Stimulated activated naive CD8-positive, alpha-beta T cell treated with anti-CD3 and anti-CD28 coated beads, Interleukin-15, amount 100 ng/mL, for 72 hours (primary cell): ENCODE data around the gene DOCK8.
"Not testable (repeated sequence)": the region's sequence is repeated elsewhere in the genome, so short reads cannot be mapped to it uniquely, and the experiment has no call there.

Experiments used
- ATAC-seq: fragments of 150-1000 bp; cut with Tn5 transposase; 2 replicates; pipeline ENCODE4 v1.10.0; 2021; ENCODE audit warnings: mild to moderate bottlenecking, moderate library complexity
- DNase-seq, 2 donors: peaks; one replicate each; pipeline ENCODE4 v3.0.0; 2021 to 2022
- H3K27ac Mint-ChIP-seq, 2 donors: one replicate each; pipeline ENCODE4 v1.8.0; 2022; ENCODE audit warnings: mild to moderate bottlenecking in 2 of 2, mixed read lengths in 2 of 2, moderate library complexity in 2 of 2
- H3K27me3 Mint-ChIP-seq: one replicate; pipeline ENCODE4 v1.8.0; 2022; ENCODE audit warnings: mixed read lengths
- H3K4me1 Mint-ChIP-seq: one replicate; pipeline ENCODE4 v1.8.0; 2022; ENCODE audit warnings: mild to moderate bottlenecking, mixed read lengths
- H3K4me3 Mint-ChIP-seq, 2 donors: one replicate each; pipeline ENCODE4 v1.8.0; 2022; ENCODE audit warnings: mild to moderate bottlenecking in 2 of 2, mixed read lengths in 2 of 2, moderate library complexity in 1 of 2
- H3K9me3 Mint-ChIP-seq, 2 donors: one replicate each; pipeline ENCODE4 v1.8.0; 2022; ENCODE audit warnings: mixed read lengths in 2 of 2

The DOCK8 gene

GRCh38 chr9:376115-376514, 161.4 kb downstream of the DOCK8 start:
- DNase-seq (no peak), ATAC-seq (no peak)
- no peaks in the 10 kb centered on the region for H3K27me3 Mint-ChIP-seq
- H3K9me3 Mint-ChIP-seq = no peaks in the 10 kb centered on the region
- H3K4me3 Mint-ChIP-seq = no peak overlapping the region
- no peak overlapping the region for H3K27ac Mint-ChIP-seq
- no peaks in the 10 kb centered on the region for H3K4me1 Mint-ChIP-seq

- no peak for ATAC-seq
- Mint-ChIP-seq H3K27me3 (no peaks in the 10 kb centered on the region), H3K4me1 (no peaks in the 10 kb centered on the region)
These were observed 163.6 kb downstream of the DOCK8 start for GRCh38 chr9:378263-378662.

GRCh38 chr9:382383-382782, 167.7 kb downstream of the DOCK8 start:
- H3K27ac Mint-ChIP-seq = no peak overlapping the region

More at GRCh38 chr9:378263-378662, 163.6 kb downstream of the DOCK8 start:
- DNase-seq = no peak
- H3K9me3 Mint-ChIP-seq = no peaks in the 10 kb centered on the region
- H3K4me3 Mint-ChIP-seq = no peak overlapping the region
- peak overlapping the region in 1 of 2 donors; percentile 13 for H3K27ac Mint-ChIP-seq

GRCh38 chr9:385818-386398, 171.2 kb downstream of the DOCK8 start:
- Mint-ChIP-seq H3K27ac (no peak overlapping the region), H3K27me3 (no peaks in the 10 kb centered on the region), H3K4me3 (no peak overlapping the region), H3K9me3 (no peaks in the 10 kb centered on the region), H3K4me1 (no peaks in the 10 kb centered on the region)
- ATAC-seq (peak; percentile 49), DNase-seq (no peak)

More at GRCh38 chr9:382383-382782, 167.7 kb downstream of the DOCK8 start:
- Mint-ChIP-seq H3K4me1 (no peaks in the 10 kb centered on the region), H3K9me3 (no peaks in the 10 kb centered on the region), H3K27me3 (no peaks in the 10 kb centered on the region), H3K4me3 (no peak overlapping the region)
- ATAC-seq (no peak), DNase-seq (no peak)

GRCh38 chr9:389159-389558, 174.5 kb downstream of the DOCK8 start:
- no peak overlapping the region for H3K27ac Mint-ChIP-seq
- no peak for DNase-seq
- ATAC-seq = no peak
- H3K27me3 Mint-ChIP-seq = no peaks in the 10 kb centered on the region
- H3K9me3 Mint-ChIP-seq = no peaks in the 10 kb centered on the region
- no peaks in the 10 kb centered on the region for H3K4me1 Mint-ChIP-seq
- no peak overlapping the region for H3K4me3 Mint-ChIP-seq

GRCh38 chr9:389758-390157, 175.1 kb downstream of the DOCK8 start:
- peak overlapping the region in 1 of 2 donors; percentile 81 for H3K27ac Mint-ChIP-seq
- no peak for DNase-seq
- H3K27me3 Mint-ChIP-seq = no peaks in the 10 kb centered on the region
- ATAC-seq = no peak
- H3K9me3 Mint-ChIP-seq = no peaks in the 10 kb centered on the region
- H3K4me1 Mint-ChIP-seq = no peaks in the 10 kb centered on the region
- no peak overlapping the region for H3K4me3 Mint-ChIP-seq

GRCh38 chr9:392077-392804, 177.6 kb downstream of the DOCK8 start:
- no peak for DNase-seq
- no peaks in the 10 kb centered on the region for H3K27me3 Mint-ChIP-seq
- no peak overlapping the region for H3K4me3 Mint-ChIP-seq
- peak overlapping the region in 1 of 2 donors; percentile 92 for H3K27ac Mint-ChIP-seq
- H3K4me1 Mint-ChIP-seq = no peaks in the 10 kb centered on the region
- H3K9me3 Mint-ChIP-seq = no peaks in the 10 kb centered on the region
- no peak for ATAC-seq

- H3K27me3 Mint-ChIP-seq = no peaks in the 10 kb centered on the region
- peaks cover 0 to 1% of the 10 kb centered on the region in 2 donors for H3K9me3 Mint-ChIP-seq
- no peaks in the 10 kb centered on the region for H3K4me1 Mint-ChIP-seq
- ATAC-seq (no peak), DNase-seq (no peak)
- H3K27ac Mint-ChIP-seq = no peak overlapping the region
- H3K4me3 Mint-ChIP-seq = no peak overlapping the region
These were observed 179.8 kb downstream of the DOCK8 start for GRCh38 chr9:394347-395052.

GRCh38 chr9:396396-396795, 181.7 kb downstream of the DOCK8 start:
- Mint-ChIP-seq H3K27ac (no peak overlapping the region), H3K9me3 (peaks cover 0 to 5% of the 10 kb centered on the region in 2 donors), H3K27me3 (no peaks in the 10 kb centered on the region), H3K4me3 (no peak overlapping the region), H3K4me1 (no peaks in the 10 kb centered on the region)
- no peak for ATAC-seq
- DNase-seq = no peak

GRCh38 chr9:398085-398484, 183.4 kb downstream of the DOCK8 start:
- no peak overlapping the region for H3K4me3 Mint-ChIP-seq
- H3K27me3 Mint-ChIP-seq = no peaks in the 10 kb centered on the region
- H3K4me1 Mint-ChIP-seq = no peaks in the 10 kb centered on the region
- ATAC-seq (no peak), DNase-seq (no peak)
- peaks cover 0 to 5% of the 10 kb centered on the region in 2 donors for H3K9me3 Mint-ChIP-seq
- H3K27ac Mint-ChIP-seq = no peak overlapping the region

GRCh38 chr9:401223-401622, 186.6 kb downstream of the DOCK8 start:
- no peak overlapping the region for H3K4me3 Mint-ChIP-seq
- H3K9me3 Mint-ChIP-seq = peaks cover 0 to 5% of the 10 kb centered on the region in 2 donors
- ATAC-seq = no peak
- no peaks in the 10 kb centered on the region for H3K27me3 Mint-ChIP-seq
- no peaks in the 10 kb centered on the region for H3K4me1 Mint-ChIP-seq
- no peak for DNase-seq
- peak overlapping the region; percentile 7 to 68 for H3K27ac Mint-ChIP-seq

- ATAC-seq (no peak), DNase-seq (no peak)
- Mint-ChIP-seq H3K27me3 (no peaks in the 10 kb centered on the region), H3K4me3 (no peak overlapping the region), H3K4me1 (no peaks in the 10 kb centered on the region), H3K27ac (peak overlapping the region in 1 of 2 donors; percentile 88), H3K9me3 (peaks cover 0 to 5% of the 10 kb centered on the region in 2 donors)
These were observed 189.6 kb downstream of the DOCK8 start for GRCh38 chr9:404234-404633.

GRCh38 chr9:405341-405740, 190.7 kb downstream of the DOCK8 start:
- H3K27ac Mint-ChIP-seq = no peak overlapping the region
- no peak for DNase-seq
- H3K4me3 Mint-ChIP-seq = no peak overlapping the region
- no peaks in the 10 kb centered on the region for H3K27me3 Mint-ChIP-seq
- H3K4me1 Mint-ChIP-seq = no peaks in the 10 kb centered on the region
- ATAC-seq = no peak
- no peaks in the 10 kb centered on the region for H3K9me3 Mint-ChIP-seq

GRCh38 chr9:406886-407654, 192.4 kb downstream of the DOCK8 start:
- H3K27me3 Mint-ChIP-seq = no peaks in the 10 kb centered on the region
- peak overlapping the region in 1 of 2 donors; percentile 12 for H3K27ac Mint-ChIP-seq
- no peaks in the 10 kb centered on the region for H3K9me3 Mint-ChIP-seq
- ATAC-seq (no peak), DNase-seq (no peak)
- no peaks in the 10 kb centered on the region for H3K4me1 Mint-ChIP-seq
- H3K4me3 Mint-ChIP-seq = no peak overlapping the region

- H3K9me3 Mint-ChIP-seq, H3K4me3 Mint-ChIP-seq, H3K4me1 Mint-ChIP-seq, ATAC-seq, H3K27ac Mint-ChIP-seq, DNase-seq, H3K27me3 Mint-ChIP-seq: not testable (repeated sequence)
These were observed 195.0 kb downstream of the DOCK8 start for GRCh38 chr9:409655-410054.
